SIG-M5 treated with dmso at 0.1 percent for 504 hours (cell line): ENCODE data around the gene TXNDC8.

Experiments
- DNase-seq: peaks from one replicate; lab custom pipeline; 2025; ENCODE audit not compliant: unreplicated experiment; lab: John Stamatoyannopoulos, UW

Gene TXNDC8

GRCh38 chr9:110282739-110283081, 55.0 kb downstream of the TXNDC8 start:
- DNase-seq = no peak

- peak; percentile 81 for DNase-seq
Observed at GRCh38 chr9:110282018-110282738, 55.5 kb downstream of the TXNDC8 start.

GRCh38 chr9:110278080-110278707, 59.5 kb downstream of the TXNDC8 start:
- no peak for DNase-seq

- DNase-seq = no peak
Observed at GRCh38 chr9:110276781-110277180, 60.9 kb downstream of the TXNDC8 start.

- DNase-seq = no peak
Observed at GRCh38 chr9:110270211-110270995, 67.3 kb downstream of the TXNDC8 start.

- DNase-seq = no peak
Observed at GRCh38 chr9:110266795-110267194, 70.9 kb downstream of the TXNDC8 start.

GRCh38 chr9:110261632-110262031, 76.0 kb downstream of the TXNDC8 start:
- DNase-seq = no peak

GRCh38 chr9:110260911-110261310, 76.8 kb downstream of the TXNDC8 start:
- DNase-seq = no peak

GRCh38 chr9:110259566-110259965, 78.1 kb downstream of the TXNDC8 start:
- DNase-seq = no peak

GRCh38 chr9:110258690-110259091, 79.0 kb downstream of the TXNDC8 start:
- no peak for DNase-seq

GRCh38 chr9:110257956-110258355, 79.7 kb downstream of the TXNDC8 start:
- no peak for DNase-seq

GRCh38 chr9:110257097-110257841, 80.4 kb downstream of the TXNDC8 start:
- peak; percentile 77 for DNase-seq

GRCh38 chr9:110256380-110257096, 81.1 kb downstream of the TXNDC8 start, which contains the start of gene TXN:
Gene TXN (minus strand): TSS chr9:110256507. CDS start chr9:110256435, 72 bp downstream.
- DNase-seq = peak; percentile 89

- peak; percentile 32 for DNase-seq
Observed at GRCh38 chr9:110255463-110256379, 81.9 kb downstream of the TXNDC8 start.

GRCh38 chr9:110255034-110255462, 82.6 kb downstream of the TXNDC8 start:
- DNase-seq = peak; percentile 20

GRCh38 chr9:110254500-110254899, 83.2 kb downstream of the TXNDC8 start:
- DNase-seq = no peak
